HG03175 (cell line): ENCODE measurements around the gene CYSTM1.

ENCODE experiments used
- ATAC-seq: cut with Tn5 transposase; IDR thresholded peaks from one replicate; pipeline ENCODE4 v1.9.1; 2021; ENCODE audit warnings: mild to moderate bottlenecking, moderate library complexity; ENCODE audit not compliant: unreplicated experiment

The CYSTM1 gene

DNA sequence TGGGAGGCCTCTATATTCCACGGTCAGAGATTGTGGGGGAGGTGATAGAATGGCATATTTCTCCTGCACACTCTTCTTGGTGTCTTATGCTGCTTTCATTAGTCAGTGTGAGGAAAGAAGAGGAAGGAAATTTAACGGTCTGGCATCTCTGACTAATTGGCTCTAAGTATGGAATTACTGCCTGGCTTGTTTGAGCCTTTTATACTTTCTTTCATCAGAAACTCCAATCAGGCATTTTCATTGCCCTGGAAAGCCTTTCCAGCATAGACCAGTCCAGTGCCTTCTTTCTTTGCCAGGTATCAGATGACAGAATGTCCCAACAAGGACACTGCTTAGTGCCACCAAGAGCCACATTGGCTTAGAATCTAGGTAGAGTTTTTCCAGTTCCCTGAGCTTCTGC lies 30.2 kb downstream of the CYSTM1 start:
- ATAC-seq: no peak

DNA sequence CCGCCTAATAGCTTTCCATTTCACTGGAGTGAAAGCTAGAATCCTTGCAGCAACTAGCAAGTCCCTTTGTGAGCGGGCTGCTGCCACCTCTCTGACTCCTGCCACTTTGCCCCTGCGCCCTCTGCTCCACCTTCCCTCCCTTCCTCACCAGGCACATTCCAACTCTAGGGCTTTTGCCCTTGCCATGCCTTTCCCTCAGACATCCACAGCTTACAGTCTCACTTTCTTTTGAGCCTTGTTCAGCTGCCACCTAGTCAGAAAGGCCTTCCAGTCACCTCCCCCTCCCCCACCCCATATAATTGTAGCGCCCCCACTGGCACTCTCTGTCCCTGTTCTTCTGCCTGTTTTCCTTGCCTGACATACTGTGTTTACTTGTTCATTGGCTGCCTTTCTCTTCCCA lies 31.0 kb downstream of the CYSTM1 start:
- ATAC-seq: no peak

DNA sequence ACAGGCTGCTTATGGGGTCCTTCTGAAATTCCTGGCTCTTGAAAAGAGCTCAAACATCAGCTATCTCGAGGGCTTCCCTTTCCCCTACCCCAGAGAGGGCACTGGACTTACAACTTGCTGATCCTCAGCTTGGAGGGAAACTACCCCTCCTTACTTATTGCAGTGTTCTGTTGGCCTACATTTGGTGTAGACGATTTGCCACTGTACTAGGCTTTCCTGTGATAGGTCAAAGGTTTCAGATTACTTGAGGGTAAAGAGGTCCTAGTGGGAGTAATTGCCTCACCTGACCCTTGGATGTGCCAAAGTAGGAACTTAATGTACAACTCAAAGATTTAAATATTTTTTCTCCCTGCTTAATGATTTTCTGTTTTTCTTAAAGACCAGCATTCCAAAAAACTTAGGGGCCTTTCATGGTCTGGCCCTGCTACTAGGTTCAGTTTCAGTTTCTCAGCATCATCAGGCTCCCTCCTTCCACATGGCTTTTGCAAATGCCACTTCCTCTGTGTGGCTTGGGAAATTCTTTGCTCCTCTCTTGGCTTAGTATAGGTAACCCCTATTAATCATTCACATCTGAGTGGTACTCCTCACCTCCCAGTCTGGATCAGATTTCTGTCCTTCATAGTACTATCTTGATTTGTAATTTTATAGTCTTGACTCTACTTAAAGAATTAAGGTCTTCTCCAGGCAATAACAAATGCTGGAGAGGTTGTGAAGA lies 32.4 kb downstream of the CYSTM1 start:
- ATAC-seq: peak; percentile 62

DNA sequence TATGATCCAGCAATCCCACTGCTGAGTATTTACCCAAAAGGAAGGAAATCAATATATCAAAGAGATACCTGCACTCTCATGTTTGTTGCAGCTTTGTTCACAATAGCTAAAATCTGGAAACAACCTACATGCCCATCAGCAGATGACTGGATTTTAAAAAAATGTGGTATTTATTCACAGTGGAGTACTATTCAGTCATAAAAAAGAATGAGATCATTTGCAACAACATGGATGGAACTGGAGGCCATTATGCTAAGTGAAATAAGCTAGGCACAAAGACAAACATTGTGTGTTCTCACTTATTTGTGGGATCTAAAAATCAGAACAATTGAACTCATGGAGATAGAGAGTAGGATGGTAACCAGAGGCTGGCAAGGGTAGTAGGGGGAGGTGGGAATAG lies 33.1 kb downstream of the CYSTM1 start:
- ATAC-seq: no peak

DNA sequence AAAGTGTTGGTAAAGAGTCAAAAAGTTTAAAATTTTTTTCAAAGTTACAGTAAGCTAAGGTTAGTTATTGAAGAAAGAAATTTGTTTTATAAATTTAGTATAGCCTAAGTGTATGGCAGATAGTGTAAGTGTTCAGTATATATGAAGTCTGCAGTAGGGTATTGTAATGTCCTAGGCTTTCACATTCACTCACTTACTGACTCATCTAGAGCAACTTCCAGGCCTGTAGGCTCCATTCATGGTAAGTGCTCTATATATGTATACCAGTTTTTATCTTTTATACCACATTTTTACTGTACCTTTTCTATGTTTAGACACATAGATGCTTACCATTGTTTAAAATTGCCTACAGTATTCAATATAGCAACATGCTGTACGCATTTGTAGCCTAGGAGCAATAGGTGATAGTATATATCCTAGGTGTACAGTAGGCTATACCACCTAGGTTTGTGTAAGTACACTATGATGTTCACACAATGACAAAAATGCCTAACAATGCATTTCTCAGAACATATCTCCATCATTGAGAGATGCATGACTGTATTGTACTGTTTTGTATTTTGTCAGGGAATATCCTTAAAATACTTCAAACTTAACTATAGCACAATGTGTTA lies 38.5 kb downstream of the CYSTM1 start:
- ATAC-seq: no peak

DNA sequence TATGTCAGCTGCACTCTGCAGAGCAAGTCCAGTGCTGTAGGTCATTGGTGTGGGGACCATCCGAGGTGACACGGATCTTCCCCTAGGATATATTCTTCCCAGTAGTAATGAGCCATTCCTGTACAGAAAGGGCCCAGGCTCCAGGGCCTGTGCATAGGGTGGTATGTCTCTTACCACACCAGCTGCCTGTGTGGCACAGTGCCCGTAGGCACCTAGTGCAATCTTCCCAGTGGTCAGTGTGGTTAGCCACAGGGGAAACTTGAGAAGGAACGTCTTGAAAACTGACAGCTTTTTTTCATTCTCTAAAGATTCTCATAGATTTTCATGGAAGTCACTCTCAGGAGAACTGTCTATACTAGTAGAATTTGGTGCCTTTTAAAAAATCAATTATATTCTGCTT lies 39.8 kb downstream of the CYSTM1 start:
- no peak for ATAC-seq

DNA sequence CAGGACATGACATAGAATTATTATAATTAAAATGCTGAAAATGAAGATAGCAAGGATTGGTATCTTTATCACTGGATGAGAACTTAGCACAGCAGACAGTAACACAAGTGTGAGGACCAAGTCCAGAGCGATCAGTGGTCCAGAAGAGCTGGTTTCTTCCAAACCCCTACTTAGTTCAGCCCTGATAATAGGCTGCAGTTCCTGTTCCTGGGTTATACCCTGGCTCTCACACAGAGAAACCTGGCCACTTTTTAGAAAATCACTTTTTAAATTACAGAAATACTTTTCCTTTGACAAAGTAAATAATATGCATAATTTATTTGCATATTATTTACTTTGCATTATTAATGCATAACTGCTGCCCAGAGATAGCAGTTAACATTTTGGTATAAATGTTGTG lies 40.3 kb downstream of the CYSTM1 start:
- ATAC-seq: no peak

DNA sequence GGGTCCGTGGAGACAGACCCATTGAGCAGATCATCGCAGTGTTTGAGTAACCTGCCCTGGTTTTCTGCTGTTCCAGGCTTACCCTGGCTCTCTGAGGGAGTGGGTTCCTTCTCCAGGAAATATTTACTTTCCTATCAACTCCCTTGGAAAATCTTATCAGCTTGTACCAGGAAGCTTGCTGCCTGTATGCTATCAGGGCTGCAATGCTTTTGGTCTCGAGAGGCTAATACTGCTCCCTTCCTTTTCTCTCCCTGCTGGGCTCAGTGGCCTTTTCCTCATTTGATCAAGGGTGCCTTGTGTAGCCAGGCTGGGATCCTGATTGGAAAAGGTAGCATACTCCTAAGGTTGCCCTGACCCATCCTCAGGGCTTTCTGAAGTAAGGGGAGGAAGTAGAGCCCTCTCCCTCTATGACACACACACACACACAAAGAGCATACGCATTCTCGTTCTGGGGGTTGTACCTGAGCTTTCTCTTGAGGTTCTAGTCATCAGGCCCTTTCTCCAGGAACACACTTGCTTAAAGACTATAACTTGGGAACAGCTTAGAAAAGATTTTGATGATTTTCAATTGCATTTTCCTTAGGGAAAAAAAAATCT lies 41.6 kb downstream of the CYSTM1 start:
- ATAC-seq: no peak

DNA sequence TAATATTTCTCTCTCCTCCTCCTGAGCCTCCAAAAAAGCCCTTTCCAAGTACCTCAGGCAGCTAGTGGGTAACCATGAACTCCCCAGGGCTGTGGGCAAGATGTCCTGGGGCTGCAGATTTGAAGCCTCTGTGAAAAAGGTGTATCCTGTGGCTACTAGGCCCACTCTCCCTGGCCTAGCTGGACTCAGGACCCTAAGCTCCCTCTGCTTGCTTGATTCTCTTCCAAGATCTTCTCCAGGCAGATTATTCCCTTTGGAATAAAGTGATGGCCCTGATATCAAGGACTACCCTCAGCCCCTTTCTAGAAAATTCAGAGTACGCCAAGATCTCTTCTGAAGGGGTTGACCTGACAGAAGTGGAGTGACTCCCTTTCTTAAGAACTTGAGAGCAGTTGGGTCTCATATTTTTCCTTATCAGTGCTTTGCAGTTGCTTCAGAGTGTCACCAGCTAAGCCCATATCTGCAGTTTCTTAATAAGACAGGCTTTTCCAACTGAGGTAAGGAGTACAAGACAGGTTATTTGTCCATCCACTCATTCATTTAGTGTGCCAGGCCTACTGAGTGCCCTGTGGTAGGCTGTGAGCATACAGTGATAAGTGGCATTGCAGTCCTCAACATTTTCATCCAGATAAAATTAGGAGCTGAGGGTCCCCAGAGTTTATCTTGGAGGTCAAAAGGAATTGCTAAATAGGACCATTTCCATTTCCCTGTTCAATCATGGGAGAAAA lies 42.5 kb downstream of the CYSTM1 start:
- no peak for ATAC-seq

DNA sequence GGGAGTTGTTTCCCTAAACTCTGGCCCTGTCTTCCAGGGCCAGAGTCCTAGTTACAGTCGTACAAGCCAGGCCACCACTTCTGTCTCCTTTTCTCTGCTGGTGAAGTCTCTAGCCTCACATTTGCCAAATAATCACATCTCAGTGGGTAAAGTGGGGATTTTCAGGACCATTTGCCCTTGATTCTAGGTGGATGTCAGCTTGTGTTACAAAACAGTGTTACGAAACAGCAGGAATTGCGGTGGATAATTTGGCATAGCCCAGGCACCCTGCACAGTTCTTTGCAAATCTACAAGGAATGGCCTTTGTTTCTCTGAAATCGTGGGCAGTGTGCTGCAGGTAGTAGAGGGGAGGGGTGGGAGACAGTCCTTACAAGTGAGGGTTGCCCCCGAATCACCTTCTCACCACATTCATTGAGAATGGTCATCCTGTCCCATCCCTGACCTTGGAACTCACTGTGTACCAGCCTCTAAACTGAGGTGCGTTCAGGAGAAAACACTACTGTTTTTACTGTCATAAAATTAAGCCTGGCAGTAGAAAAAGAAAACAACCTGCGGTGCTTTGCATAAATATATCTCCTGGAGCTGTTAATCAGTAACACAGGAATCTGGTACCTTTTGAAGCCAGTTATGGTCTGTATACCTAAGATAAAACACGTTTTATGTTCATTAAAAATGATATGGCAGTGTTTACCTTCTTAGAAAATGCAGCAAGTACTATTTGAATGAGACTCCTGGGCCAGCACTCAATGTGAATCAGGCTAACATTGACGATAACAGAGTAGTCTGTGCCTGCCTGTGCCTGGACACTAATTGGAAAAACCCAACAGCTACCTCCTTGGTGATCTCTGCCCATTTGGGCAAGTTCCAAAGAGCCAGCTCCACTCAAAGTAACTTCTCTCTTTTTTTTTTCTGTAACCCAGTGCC lies 44.3 kb downstream of the CYSTM1 start:
- peak; percentile 8 for ATAC-seq

DNA sequence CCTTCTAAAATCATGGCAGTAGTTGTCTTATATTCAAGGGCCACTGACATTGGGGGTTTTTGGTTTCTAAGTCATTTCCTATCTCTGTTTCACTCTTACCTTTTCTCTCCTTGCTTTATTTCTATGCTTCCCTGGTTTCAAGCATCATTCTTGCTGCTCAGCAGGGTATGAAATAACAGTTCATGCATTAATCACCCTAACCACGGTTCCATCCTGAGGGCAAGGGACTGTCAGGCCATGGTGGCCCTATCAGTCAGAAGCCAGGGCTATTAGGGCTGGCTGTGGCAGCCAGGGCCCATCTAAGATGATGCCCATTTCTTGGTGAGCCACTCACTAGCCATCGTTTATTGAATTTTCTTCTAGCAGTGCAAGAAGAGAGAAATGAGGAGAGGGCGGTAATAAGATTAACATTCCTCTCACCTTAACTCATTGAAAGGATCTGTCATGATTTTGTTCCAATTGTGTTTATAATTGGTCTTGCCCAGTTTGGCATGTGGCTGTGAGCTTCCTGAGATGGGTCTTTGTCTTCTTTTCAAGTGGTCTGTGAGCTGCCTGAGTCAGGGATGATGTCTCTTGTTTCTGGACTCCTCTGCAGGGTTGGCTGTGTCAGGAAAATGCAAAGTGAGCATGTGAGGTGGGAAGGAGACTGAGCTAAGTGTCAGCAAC lies 45.2 kb downstream of the CYSTM1 start:
- peak; percentile 47 for ATAC-seq

DNA sequence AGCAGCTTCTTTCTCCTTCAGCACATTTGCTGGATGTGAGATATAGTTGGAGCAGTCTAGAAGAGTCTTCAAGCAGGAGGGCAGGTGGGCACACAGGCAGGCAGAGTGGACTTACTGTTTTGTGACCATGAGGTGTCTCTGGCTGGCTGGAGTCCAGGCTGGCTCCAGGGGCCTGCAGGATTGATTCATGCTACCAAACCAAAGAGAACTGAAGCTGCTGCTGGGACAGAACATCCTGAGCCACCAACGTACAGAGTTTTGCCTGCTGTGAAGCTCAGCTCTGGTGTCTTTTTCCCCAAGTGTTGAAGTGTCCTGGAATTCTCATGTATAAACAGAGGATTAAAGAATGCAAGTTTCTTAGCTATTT lies 45.7 kb downstream of the CYSTM1 start:
- no peak for ATAC-seq

DNA sequence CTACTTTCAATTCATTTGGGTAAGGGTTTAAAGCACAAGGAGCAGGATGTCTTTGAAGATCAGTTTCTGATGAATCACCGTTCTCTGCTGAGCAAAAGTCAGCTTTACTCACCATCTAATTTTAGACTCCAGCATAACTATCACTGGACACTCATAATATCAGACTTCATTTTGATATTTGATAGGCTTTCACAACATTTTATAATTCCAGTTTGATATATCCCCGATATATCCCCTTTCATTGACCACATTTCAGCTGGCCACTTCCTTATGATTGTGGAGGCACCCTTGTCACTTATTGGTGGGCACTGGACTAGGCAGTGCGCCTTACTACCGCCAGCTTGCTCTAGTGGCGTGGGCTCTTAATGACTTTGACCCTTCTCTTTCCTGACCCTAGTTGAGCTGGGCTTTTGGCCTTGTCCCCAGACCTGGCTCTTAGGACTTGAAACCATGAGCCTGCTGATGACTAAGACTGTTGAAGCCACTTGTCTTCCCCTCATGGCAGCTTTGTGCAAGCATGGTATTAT lies 46.8 kb downstream of the CYSTM1 start:
- ATAC-seq: no peak

DNA sequence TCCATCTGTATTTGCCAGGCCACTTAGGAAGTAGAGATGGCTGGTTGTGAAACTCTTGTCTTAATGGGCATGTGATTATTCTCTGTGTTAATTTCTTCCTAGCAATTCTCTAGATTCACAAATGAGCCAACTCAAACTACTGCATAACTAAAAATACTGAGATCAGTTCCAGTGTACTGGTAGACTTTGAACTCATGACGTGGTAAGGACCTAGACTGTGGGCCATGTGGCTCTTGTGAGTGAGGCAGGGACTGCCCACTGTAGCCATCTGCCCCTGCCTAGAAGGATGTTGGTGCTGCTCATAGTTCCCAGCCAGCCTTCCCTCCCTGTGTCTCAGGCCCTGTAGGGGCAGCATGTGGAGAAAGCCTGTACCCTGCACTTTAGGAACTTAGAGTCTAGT lies 47.4 kb downstream of the CYSTM1 start:
- no peak for ATAC-seq

DNA sequence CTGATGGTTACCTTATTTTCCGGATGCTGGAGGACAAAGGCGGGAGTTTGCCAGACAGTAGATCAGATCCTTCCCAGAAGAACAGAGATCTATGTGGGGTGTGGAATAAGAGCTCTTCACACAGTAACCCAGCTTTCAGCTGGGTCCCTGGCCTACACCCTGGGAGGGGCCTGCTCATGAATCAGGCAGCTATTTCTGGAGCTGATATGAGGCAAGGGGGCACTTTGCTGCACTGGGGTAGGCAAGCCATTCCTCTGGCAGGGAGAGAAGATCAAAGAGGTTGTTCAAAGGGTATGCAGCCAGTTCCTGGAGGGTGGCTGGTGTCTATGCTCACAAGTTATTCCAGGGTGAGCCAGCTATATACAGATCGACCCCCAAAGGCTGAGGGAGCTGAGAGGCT lies 48.6 kb downstream of the CYSTM1 start:
- no peak for ATAC-seq

DNA sequence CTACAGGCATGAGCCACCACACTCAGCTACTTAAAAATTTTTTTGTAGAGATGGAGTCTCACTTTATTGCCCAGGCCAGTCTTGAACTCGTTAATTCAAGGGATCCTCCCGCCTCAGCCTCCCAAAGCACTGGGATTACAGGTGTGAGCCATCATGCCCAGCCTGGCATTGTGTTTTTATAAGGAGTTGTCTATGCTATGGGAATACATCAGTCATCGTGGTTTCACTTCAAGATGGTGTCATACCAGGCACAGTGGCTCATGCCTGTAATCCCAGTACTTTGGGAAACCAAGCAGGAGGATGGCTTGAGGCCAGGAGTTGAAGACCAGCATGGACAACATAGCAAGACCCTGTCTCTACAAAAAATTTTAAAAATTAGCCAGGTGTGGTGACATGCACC lies 49.7 kb downstream of the CYSTM1 start:
- no peak for ATAC-seq

DNA sequence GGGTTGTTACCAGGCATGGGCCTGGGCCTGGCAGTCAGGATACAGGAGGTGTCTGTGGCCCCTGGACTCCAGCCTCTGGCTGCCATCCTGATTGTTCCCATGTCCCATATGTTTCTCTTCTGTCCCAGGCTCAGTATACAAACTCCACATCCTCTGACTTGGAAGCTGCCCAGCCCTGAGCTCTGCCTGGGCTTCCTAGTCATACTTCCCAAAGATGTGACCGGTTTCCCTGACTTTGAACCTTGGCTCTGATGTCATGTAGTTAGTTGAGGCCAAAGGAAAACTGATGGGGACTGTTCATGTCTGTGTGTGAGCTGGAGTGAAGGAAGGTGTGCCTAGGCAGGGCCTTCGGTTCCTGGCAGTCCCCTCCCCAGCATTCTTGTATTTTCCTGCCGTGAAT lies 50.4 kb downstream of the CYSTM1 start:
- no peak for ATAC-seq

DNA sequence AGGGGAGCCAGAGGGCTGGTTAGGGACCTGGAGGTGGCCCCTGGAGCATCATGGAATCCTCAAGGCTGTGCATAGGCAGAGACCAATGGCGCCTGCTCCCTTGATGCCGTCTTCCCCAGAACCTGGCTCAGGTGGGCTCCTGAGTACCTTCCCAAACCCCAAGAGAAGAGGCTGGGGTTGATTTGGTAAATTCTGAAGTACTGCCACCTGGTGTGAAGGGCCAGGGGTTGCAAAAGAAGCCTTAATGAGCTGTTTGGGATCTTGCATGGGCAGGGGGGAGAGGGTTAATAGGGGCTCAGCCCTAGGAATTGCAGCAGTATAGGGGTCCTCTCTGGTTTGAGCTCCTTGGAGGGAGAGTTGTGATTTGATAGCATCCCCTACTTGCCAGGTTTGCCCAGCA lies 52.1 kb downstream of the CYSTM1 start:
- no peak for ATAC-seq

DNA sequence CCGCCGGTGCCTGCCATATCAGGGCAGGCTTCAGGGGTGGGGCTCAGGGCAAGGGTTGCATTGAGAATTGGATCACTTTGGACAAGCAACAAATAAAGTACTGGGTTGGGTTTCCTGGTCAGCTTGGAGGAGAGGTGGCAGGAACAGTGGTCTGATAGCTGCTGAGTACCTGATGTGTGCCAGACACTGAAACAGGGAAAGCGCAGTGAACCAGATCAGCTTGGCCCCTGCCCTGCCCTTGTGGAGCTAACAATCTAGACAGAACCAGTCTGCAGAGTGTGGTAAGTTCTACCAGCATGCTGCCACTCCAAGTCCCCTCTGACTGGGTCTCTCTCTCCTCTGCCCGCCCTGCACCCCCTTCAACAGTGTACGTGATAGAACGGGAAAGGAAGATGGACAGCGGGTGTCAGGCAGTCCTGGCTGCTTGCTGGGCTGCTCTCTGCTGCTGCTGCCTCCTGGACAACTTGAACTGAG lies 53.4 kb downstream of the CYSTM1 start:
- no peak for ATAC-seq

DNA sequence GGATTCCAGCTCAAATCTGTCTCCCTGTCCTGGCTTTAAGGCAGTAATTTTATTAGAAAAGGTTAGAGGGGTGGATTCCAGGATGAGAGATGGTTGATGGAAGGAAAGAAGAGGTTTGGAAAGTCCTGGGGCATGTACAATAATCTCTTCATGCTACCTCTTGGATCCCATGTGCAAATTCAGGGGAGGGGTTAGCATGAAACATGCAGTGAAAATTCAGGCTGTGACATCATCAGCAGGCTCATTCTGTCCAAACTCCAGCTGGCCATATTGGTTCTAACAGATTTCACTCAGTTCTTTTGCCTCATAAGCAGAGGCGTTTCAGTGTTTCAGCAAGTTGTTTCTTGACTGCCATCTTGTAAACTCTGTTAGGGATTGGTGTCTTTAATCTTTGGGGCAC lies 55.4 kb downstream of the CYSTM1 start:
- ATAC-seq: no peak
